ENCODE results near the gene ABCA9. TPM values are rescaled to one million over a fixed set of nuclear protein-coding genes. Genes with fewer than 3 reads are reported as not detected.
A peak's percentile ranks its signal among the peaks of the same experiment; 100 is the strongest.

ABCA9 gene
- total and polyA plus RNA-seq, 2 of the 13 experiments (the other 11 are each of a cell fraction or from before 2014, with no cell fraction given) = 0.04 TPM; not detected in 1

DNA sequence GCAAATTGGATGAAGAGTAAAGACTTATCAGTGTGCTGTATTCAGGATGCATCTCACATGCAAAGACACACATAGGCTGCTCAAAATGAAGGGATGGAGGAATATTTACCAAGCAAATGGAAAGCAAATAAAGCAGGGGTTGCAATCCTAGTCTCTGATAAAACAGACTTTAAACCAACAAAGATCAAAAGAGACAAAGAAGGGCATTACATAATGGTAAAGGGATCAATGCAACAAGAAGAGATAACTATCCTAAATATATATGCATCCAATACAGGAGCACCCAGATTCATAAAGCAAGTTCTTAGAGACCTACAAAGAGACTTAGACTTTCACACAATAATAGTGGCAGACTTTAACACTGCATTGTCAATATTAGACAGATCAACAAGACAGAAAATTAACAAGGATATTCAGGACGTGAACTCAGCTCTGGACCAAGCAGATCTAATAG is 12.1 kb upstream of the ABCA9 start (continued):
- TF ChIP-seq HMG20A (CRISPR knock-in tag; IDR thresholded peaks at IDR 0.05; ENCODE audit: borderline replicate concordance) (peak; percentile 96; the same call in 1 of the 2 replicates), GABPB1 (CRISPR knock-in tag; IDR thresholded peaks at IDR 0.05) (peak; percentile 46), ZNF775 (CRISPR knock-in tag; IDR thresholded peaks at IDR 0.05; ENCODE audit: borderline replicate concordance) (0 out of 2 replicates have a peak, but pooled peaks have one; percentile 44), HOXD1 (CRISPR knock-in tag; IDR thresholded peaks at IDR 0.05) (peak; percentile 85), KDM1A (CRISPR knock-in tag; IDR thresholded peaks at IDR 0.05) (peak; percentile 50; the same call in 1 of the 2 replicates), FOXO1 (CRISPR knock-in tag; IDR thresholded peaks at IDR 0.05) (peak; percentile 77; the same call in 1 of the 2 replicates), SOX5 (CRISPR knock-in tag; IDR thresholded peaks at IDR 0.05; ENCODE audit: borderline replicate concordance) (peak; percentile 96), MIXL1 (CRISPR knock-in tag; IDR thresholded peaks at IDR 0.05) (peak; percentile 96), TRIM24 (CRISPR knock-in tag; IDR thresholded peaks at IDR 0.05) (peak; percentile 71; the same call in 1 of the 2 replicates)
- TF ChIP-seq, protein P1, sequence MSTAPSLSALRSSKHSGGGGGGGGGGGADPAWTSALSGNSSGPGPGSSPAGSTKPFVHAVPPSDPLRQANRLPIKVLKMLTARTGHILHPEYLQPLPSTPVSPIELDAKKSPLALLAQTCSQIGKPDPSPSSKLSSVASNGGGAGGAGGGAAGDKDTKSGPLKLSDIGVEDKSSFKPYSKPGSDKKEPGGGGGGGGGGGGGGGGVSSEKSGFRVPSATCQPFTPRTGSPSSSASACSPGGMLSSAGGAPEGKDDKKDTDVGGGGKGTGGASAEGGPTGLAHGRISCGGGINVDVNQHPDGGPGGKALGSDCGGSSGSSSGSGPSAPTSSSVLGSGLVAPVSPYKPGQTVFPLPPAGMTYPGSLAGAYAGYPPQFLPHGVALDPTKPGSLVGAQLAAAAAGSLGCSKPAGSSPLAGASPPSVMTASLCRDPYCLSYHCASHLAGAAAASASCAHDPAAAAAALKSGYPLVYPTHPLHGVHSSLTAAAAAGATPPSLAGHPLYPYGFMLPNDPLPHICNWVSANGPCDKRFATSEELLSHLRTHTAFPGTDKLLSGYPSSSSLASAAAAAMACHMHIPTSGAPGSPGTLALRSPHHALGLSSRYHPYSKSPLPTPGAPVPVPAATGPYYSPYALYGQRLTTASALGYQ (CRISPR knock-in tag; IDR thresholded peaks at IDR 0.05) = peak; percentile 96
- TF ChIP-seq, protein P2, sequence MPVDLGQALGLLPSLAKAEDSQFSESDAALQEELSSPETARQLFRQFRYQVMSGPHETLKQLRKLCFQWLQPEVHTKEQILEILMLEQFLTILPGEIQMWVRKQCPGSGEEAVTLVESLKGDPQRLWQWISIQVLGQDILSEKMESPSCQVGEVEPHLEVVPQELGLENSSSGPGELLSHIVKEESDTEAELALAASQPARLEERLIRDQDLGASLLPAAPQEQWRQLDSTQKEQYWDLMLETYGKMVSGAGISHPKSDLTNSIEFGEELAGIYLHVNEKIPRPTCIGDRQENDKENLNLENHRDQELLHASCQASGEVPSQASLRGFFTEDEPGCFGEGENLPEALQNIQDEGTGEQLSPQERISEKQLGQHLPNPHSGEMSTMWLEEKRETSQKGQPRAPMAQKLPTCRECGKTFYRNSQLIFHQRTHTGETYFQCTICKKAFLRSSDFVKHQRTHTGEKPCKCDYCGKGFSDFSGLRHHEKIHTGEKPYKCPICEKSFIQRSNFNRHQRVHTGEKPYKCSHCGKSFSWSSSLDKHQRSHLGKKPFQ (CRISPR knock-in tag; IDR thresholded peaks at IDR 0.05; ENCODE audit: insufficient replicate concordance) = peak; percentile 57
- TF ChIP-seq, protein P3, sequence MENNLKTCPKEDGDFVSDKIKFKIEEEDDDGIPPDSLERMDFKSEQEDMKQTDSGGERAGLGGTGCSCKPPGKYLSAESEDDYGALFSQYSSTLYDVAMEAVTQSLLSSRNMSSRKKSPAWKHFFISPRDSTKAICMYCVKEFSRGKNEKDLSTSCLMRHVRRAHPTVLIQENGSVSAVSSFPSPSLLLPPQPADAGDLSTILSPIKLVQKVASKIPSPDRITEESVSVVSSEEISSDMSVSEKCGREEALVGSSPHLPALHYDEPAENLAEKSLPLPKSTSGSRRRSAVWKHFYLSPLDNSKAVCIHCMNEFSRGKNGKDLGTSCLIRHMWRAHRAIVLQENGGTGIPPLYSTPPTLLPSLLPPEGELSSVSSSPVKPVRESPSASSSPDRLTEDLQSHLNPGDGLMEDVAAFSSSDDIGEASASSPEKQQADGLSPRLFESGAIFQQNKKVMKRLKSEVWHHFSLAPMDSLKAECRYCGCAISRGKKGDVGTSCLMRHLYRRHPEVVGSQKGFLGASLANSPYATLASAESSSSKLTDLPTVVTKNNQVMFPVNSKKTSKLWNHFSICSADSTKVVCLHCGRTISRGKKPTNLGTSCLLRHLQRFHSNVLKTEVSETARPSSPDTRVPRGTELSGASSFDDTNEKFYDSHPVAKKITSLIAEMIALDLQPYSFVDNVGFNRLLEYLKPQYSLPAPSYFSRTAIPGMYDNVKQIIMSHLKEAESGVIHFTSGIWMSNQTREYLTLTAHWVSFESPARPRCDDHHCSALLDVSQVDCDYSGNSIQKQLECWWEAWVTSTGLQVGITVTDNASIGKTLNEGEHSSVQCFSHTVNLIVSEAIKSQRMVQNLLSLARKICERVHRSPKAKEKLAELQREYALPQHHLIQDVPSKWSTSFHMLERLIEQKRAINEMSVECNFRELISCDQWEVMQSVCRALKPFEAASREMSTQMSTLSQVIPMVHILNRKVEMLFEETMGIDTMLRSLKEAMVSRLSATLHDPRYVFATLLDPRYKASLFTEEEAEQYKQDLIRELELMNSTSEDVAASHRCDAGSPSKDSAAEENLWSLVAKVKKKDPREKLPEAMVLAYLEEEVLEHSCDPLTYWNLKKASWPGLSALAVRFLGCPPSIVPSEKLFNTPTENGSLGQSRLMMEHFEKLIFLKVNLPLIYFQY (CRISPR knock-in tag; IDR thresholded peaks at IDR 0.05; ENCODE audit: borderline replicate concordance) = peak; percentile 29
- TF ChIP-seq, protein P4, sequence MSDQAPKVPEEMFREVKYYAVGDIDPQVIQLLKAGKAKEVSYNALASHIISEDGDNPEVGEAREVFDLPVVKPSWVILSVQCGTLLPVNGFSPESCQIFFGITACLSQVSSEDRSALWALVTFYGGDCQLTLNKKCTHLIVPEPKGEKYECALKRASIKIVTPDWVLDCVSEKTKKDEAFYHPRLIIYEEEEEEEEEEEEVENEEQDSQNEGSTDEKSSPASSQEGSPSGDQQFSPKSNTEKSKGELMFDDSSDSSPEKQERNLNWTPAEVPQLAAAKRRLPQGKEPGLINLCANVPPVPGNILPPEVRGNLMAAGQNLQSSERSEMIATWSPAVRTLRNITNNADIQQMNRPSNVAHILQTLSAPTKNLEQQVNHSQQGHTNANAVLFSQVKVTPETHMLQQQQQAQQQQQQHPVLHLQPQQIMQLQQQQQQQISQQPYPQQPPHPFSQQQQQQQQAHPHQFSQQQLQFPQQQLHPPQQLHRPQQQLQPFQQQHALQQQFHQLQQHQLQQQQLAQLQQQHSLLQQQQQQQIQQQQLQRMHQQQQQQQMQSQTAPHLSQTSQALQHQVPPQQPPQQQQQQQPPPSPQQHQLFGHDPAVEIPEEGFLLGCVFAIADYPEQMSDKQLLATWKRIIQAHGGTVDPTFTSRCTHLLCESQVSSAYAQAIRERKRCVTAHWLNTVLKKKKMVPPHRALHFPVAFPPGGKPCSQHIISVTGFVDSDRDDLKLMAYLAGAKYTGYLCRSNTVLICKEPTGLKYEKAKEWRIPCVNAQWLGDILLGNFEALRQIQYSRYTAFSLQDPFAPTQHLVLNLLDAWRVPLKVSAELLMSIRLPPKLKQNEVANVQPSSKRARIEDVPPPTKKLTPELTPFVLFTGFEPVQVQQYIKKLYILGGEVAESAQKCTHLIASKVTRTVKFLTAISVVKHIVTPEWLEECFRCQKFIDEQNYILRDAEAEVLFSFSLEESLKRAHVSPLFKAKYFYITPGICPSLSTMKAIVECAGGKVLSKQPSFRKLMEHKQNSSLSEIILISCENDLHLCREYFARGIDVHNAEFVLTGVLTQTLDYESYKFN (CRISPR knock-in tag; conservative IDR thresholded peaks at IDR 0.05) = peak; percentile 94
